Osteoblast (primary cell): Measurements from ENCODE around the gene ABCA5. TPM values are rescaled to one million over a fixed set of nuclear protein-coding genes. Genes with fewer than 3 reads are reported as not detected.

Experiments
- DNase-seq: peaks from one replicate; pipeline ENCODE4 v3.0.0; 2011; ENCODE audit warnings: low spot score, mixed read lengths; ENCODE audit not compliant: insufficient read length; ENCODE audit errors: missing footprints
- H2AFZ ChIP-seq: 2 replicates; pipeline ENCODE4 v1.6.0; 2011; ENCODE audit warnings: mild to moderate bottlenecking, low read length
- H3K27ac ChIP-seq: 2 replicates; pipeline ENCODE4 v1.5.1; 2011; ENCODE audit warnings: mild to moderate bottlenecking, low read depth, low read length, moderate library complexity
- H3K27me3 ChIP-seq: 2 replicates; pipeline ENCODE4 v1.6.0; 2012; ENCODE audit warnings: mild to moderate bottlenecking, control low read depth, inconsistent platforms, low read length, moderate library complexity; ENCODE audit not compliant: insufficient read depth
- H3K36me3 ChIP-seq: 2 replicates; pipeline ENCODE4 v1.5.1; 2011; ENCODE audit warnings: mild to moderate bottlenecking, low read length, control low read depth, moderate library complexity; ENCODE audit not compliant: insufficient read depth
- H3K4me1 ChIP-seq: 2 replicates; pipeline ENCODE4 v1.5.1; 2011; ENCODE audit warnings: mild to moderate bottlenecking, low read length, control low read depth, moderate library complexity; ENCODE audit not compliant: insufficient read depth
- H3K4me2 ChIP-seq: 2 replicates; pipeline ENCODE4 v1.6.0; 2011; ENCODE audit warnings: mild to moderate bottlenecking, low read length; ENCODE audit not compliant: insufficient read depth
- H3K4me3 ChIP-seq: fragments of 200-600 bp; sonication (generic); 3 replicates; pipeline ENCODE4 v1.5.1; 2012; ENCODE audit warnings: mild to moderate bottlenecking, low read length, inconsistent platforms; ENCODE audit not compliant: insufficient read depth
- H3K79me2 ChIP-seq: 2 replicates; pipeline ENCODE4 v1.6.0; 2012; ENCODE audit warnings: mild to moderate bottlenecking, low read length, control low read depth, inconsistent platforms; ENCODE audit not compliant: insufficient read depth
- H3K9me3 ChIP-seq: 2 replicates; pipeline ENCODE4 v1.5.1; 2011; ENCODE audit warnings: low read depth, low read length, control low read depth
- H4K20me1 ChIP-seq: 2 replicates; pipeline ENCODE4 v1.6.0; 2012; ENCODE audit warnings: mild to moderate bottlenecking, low read length, control low read depth; ENCODE audit not compliant: insufficient read depth
- CTCF ChIP-seq: IDR thresholded peaks from 2 replicates; pipeline ENCODE4 v1.5.1; 2011; ENCODE audit warnings: mild to moderate bottlenecking, low read depth, low read length, moderate library complexity; ENCODE audit errors: extremely low read depth
- total RNA-seq: library from RNA; depleted of rRNA; stranded (reverse); fragments of >200 nt; gene quantifications from 2 replicates; pipeline ENCODE4 v1.2.3, GENCODE V29; 2012

ABCA5 gene
- total RNA-seq, 1 donor = 22.4 TPM

DNA sequence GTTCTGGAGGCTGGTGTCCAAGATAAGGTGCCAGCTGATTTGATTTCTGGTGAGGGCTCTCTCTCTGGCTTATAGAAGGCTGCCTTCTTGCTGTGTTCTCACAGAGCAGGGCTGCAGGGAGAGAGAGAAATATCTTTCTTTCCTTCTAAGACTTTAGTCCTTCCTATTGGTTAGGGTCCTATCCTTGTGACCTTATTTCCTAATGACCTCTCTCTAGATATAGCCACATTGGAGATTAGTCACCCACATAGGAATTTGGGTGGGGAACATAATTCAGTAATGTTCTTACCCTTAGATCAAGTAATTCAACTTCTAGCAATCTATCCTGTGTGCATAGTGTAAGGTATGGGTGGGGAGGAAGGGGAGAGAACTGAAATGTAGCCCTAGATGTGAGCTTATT is 18.0 kb upstream of the ABCA5 start:
- TF ChIP-seq CTCF = no peak
- Histone ChIP-seq H3K27me3 (no peaks in the 10 kb centered on the region), H3K4me3 (no peak overlapping the region), H3K79me2 (no peaks in the 10 kb centered on the region), H3K9me3 (no peaks in the 10 kb centered on the region), H3K4me2 (no peak overlapping the region), H3K4me1 (no peaks in the 10 kb centered on the region), H4K20me1 (no peaks in the 10 kb centered on the region), H3K27ac (no peak overlapping the region), H2AFZ (no peak overlapping the region), H3K36me3 (no peaks in the 10 kb centered on the region)
- no peak for DNase-seq

DNA sequence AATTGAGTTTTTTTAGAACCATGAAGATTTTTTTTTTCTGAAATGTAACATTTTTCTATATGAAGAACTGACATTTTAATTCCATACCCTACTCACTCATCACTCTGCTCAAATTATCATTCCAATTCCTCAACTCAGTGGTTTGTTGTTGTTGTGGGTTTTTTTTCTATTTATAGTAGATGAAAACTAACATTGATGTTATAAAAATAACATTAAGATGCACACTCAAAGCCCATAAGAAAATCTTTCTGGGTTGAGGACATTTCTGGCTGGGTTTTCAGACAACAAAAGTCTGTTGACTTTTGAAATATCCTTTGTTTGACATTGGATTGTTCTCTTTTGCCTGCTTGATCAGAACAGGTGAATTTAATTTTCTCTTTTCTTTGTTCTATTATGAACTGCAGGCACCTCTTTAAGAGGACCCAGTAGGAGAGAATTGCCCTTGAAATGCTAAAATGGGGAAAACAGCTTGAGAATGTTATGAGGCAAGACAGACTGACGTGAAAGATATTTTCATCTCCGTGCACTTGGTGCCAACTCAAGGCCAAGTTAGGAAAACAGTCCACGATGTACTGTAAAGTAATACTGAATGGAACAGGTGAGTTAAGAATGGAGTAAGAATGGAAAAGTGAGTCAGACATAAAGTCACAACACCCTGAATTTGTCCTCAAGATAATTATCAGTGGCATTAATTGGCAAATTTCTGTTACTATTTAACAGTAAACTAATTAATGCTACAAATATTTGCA is 16.1 kb upstream of the ABCA5 start:
- Histone ChIP-seq H3K27me3 (no peaks in the 10 kb centered on the region), H3K4me3 (no peak overlapping the region), H3K79me2 (no peaks in the 10 kb centered on the region), H3K36me3 (no peaks in the 10 kb centered on the region), H2AFZ (no peak overlapping the region), H3K27ac (no peak overlapping the region), H4K20me1 (no peaks in the 10 kb centered on the region), H3K9me3 (no peaks in the 10 kb centered on the region), H3K4me2 (no peak overlapping the region), H3K4me1 (no peaks in the 10 kb centered on the region)
- DNase-seq = no peak
- no peak for TF ChIP-seq CTCF

GRCh38 chr17:69339937-69340336 is 13.0 kb upstream of the ABCA5 start:
- H3K9me3 ChIP-seq = no peaks in the 10 kb centered on the region
- no peak overlapping the region for H3K27ac ChIP-seq
- no peaks in the 10 kb centered on the region for H3K79me2 ChIP-seq
- H3K4me1 ChIP-seq = no peaks in the 10 kb centered on the region
- H2AFZ ChIP-seq = no peak overlapping the region
- H4K20me1 ChIP-seq = no peaks in the 10 kb centered on the region
- no peak for TF ChIP-seq CTCF
- H3K36me3 ChIP-seq = no peaks in the 10 kb centered on the region
- no peaks in the 10 kb centered on the region for H3K27me3 ChIP-seq
- no peak for DNase-seq
- no peak overlapping the region for H3K4me2 ChIP-seq
- no peak overlapping the region for H3K4me3 ChIP-seq

GRCh38 chr17:69336996-69337395 is 10.1 kb upstream of the ABCA5 start:
- Histone ChIP-seq H3K4me3 (no peak overlapping the region), H3K4me1 (no peaks in the 10 kb centered on the region), H3K36me3 (no peaks in the 10 kb centered on the region), H4K20me1 (no peaks in the 10 kb centered on the region), H3K9me3 (no peaks in the 10 kb centered on the region), H3K79me2 (no peaks in the 10 kb centered on the region), H3K27me3 (peaks cover 3% of the 10 kb centered on the region), H3K4me2 (no peak overlapping the region), H3K27ac (no peak overlapping the region), H2AFZ (no peak overlapping the region)
- DNase-seq = no peak
- TF ChIP-seq CTCF = no peak
